AG04450 (cell line): Measurements from ENCODE around the gene GAGE12J. TPM values are rescaled to one million over a fixed set of nuclear protein-coding genes. Genes with fewer than 3 reads are reported as not detected.
"Not testable (repeated sequence)": the region's sequence is repeated elsewhere in the genome, so short reads cannot be mapped to it uniquely, and the experiment has no call there.

ENCODE experiments used
- CTCF ChIA-PET: fragments of 300-600, 350-600 bp; formaldehyde crosslinking; extraction: SDS; loops from one replicate; lab custom pipeline; 2022; ENCODE audit warnings: antibody characterized with exemption, inconsistent platforms; lab: Charles Lee
- POLR2A ChIA-PET: fragments of 350-600 bp; formaldehyde crosslinking; extraction: SDS; loops from one replicate; lab custom pipeline; 2021; ENCODE audit warnings: antibody characterized with exemption, inconsistent platforms; lab: Yijun Ruan, JAX
- DNase-seq: peaks from one replicate; pipeline ENCODE4 v3.0.0-alpha.2; 2011; ENCODE audit warnings: low read depth, low spot score
- H3K27ac ChIP-seq: one replicate; pipeline ENCODE4 v1.5.1; 2012; ENCODE audit warnings: low read depth, low read length, control low read depth
- H3K27me3 ChIP-seq: one replicate; pipeline ENCODE4 v1.6.0; 2012; ENCODE audit warnings: low read length; ENCODE audit not compliant: control insufficient read depth, insufficient read depth
- H3K4me3 ChIP-seq: 2 replicates; pipeline ENCODE4 v1.5.1; 2011; ENCODE audit warnings: mild to moderate bottlenecking, low read depth, low read length, control low read depth
- H3K9me3 ChIP-seq: 2 replicates; pipeline ENCODE4 v1.5.1; 2012; ENCODE audit warnings: low read length; ENCODE audit not compliant: control insufficient read depth, insufficient read depth
- polyA minus RNA-seq: library from RNA; depleted of rRNA, polyadenylated mRNA; stranded (reverse); fragments of >200 nt; gene quantifications from 2 replicates; pipeline ENCODE4 v1.2.3, GENCODE V29; 2011; rRNA and poly(A)+ RNA removed
- polyA plus RNA-seq: library from polyadenylated mRNA; depleted of rRNA; stranded (reverse); fragments of >200 nt; gene quantifications from 2 replicates; pipeline ENCODE4 v1.2.3, GENCODE V29; 2011; rRNA removed
- TF ChIP-seq, protein P1 (sequence below): IDR thresholded peaks from 2 replicates; pipeline ENCODE4 v1.5.1; 2011; ENCODE audit warnings: low read depth, low read length, control low read depth, inconsistent platforms

The GAGE12J gene
- polyA plus RNA-seq (not detected in 2 replicates), polyA minus RNA-seq (not detected in 2 replicates)

GRCh38 chrX:49321737-49322136 lies at the start of gene GAGE12J:
TSS of gene GAGE12J (plus strand) at chrX:49322037. CDS start at chrX:49323194, 1,157 bp downstream.
- H3K9me3 ChIP-seq, H3K27ac ChIP-seq, H3K4me3 ChIP-seq, CTCF ChIA-PET, H3K27me3 ChIP-seq, DNase-seq, POLR2A ChIA-PET: not testable (repeated sequence)

DNA sequence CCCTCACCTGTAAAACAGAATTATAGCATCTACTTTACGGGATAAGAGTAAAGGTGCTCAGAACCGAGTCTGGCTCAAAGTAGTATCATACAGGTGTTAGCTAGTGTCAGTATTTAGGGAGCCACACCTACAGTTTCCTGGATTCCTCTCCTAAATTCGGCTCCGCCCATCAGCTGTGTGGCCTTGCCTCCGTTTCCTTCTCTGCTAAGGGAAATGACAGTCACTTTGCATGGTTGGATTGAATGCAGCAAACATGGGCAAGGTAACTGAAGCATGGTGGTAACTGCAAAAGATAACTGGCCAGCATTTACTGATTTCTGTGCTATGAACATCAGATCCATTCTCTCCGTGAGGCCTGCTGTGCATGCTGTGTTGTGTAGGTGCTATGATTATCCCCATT lies 49.4 kb upstream of the GAGE12J start:
- H3K27ac ChIP-seq, result no peak overlapping the region
- H3K9me3 ChIP-seq, result peaks cover 4% of the 10 kb centered on the region; the same call in 1 of the 2 replicates
- ChIA-PET CTCF (no interaction called here), POLR2A (interaction anchor here (0.7 to 0.8 kb wide), 2 partner anchors 9 to 30 kb away, joined by 4 to 5 read pairs; no protein-coding TSS in a partner anchor)
- no peaks in the 10 kb centered on the region for H3K27me3 ChIP-seq
- H3K4me3 ChIP-seq, result no peak overlapping the region
- TF ChIP-seq, protein P1, sequence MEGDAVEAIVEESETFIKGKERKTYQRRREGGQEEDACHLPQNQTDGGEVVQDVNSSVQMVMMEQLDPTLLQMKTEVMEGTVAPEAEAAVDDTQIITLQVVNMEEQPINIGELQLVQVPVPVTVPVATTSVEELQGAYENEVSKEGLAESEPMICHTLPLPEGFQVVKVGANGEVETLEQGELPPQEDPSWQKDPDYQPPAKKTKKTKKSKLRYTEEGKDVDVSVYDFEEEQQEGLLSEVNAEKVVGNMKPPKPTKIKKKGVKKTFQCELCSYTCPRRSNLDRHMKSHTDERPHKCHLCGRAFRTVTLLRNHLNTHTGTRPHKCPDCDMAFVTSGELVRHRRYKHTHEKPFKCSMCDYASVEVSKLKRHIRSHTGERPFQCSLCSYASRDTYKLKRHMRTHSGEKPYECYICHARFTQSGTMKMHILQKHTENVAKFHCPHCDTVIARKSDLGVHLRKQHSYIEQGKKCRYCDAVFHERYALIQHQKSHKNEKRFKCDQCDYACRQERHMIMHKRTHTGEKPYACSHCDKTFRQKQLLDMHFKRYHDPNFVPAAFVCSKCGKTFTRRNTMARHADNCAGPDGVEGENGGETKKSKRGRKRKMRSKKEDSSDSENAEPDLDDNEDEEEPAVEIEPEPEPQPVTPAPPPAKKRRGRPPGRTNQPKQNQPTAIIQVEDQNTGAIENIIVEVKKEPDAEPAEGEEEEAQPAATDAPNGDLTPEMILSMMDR, result no peak
- no peak for DNase-seq

GRCh38 chrX:49273181-49273727 lies 48.6 kb upstream of the GAGE12J start:
- CTCF ChIA-PET, result no interaction called here
- POLR2A ChIA-PET, result no interaction called here
- DNase-seq, result no peak

GRCh38 chrX:49276207-49276606 lies 45.6 kb upstream of the GAGE12J start:
- no peak for DNase-seq
- H3K9me3 ChIP-seq, result no peaks in the 10 kb centered on the region
- TF ChIP-seq, protein P1, result no peak
- H3K27me3 ChIP-seq, result no peaks in the 10 kb centered on the region
- no peak overlapping the region for H3K27ac ChIP-seq
- no peak overlapping the region for H3K4me3 ChIP-seq
- POLR2A ChIA-PET, result no interaction called here
- CTCF ChIA-PET, result no interaction called here

More at GRCh38 chrX:49273181-49273727, 48.6 kb upstream of the GAGE12J start:
- TF ChIP-seq, protein P1, result no peak
- Histone ChIP-seq H3K9me3 (peaks cover 4% of the 10 kb centered on the region; the same call in 1 of the 2 replicates), H3K27ac (no peak overlapping the region), H3K4me3 (no peak overlapping the region), H3K27me3 (no peaks in the 10 kb centered on the region)

GRCh38 chrX:49276671-49277534 lies 44.9 kb upstream of the GAGE12J start:
- DNase-seq, result no peak
- TF ChIP-seq, protein P1, result no peak
- H3K9me3 ChIP-seq, result no peaks in the 10 kb centered on the region
- H3K27me3 ChIP-seq, result no peaks in the 10 kb centered on the region
- no peak overlapping the region for H3K27ac ChIP-seq
- CTCF ChIA-PET, result no interaction called here
- no peak overlapping the region for H3K4me3 ChIP-seq
- POLR2A ChIA-PET, result no interaction called here
